Stimulated activated CD8-positive, alpha-beta memory T cell treated with anti-CD3 and anti-CD28 coated beads, Interleukin-4, amount 100 ng/mL, for 24 hours (primary cell): ENCODE results near the gene CTSD.

ENCODE experiments used
- DNase-seq: peaks from one replicate; pipeline ENCODE4 v3.0.0-alpha.2; 2020; ENCODE audit warnings: low read depth

CTSD gene

DNA sequence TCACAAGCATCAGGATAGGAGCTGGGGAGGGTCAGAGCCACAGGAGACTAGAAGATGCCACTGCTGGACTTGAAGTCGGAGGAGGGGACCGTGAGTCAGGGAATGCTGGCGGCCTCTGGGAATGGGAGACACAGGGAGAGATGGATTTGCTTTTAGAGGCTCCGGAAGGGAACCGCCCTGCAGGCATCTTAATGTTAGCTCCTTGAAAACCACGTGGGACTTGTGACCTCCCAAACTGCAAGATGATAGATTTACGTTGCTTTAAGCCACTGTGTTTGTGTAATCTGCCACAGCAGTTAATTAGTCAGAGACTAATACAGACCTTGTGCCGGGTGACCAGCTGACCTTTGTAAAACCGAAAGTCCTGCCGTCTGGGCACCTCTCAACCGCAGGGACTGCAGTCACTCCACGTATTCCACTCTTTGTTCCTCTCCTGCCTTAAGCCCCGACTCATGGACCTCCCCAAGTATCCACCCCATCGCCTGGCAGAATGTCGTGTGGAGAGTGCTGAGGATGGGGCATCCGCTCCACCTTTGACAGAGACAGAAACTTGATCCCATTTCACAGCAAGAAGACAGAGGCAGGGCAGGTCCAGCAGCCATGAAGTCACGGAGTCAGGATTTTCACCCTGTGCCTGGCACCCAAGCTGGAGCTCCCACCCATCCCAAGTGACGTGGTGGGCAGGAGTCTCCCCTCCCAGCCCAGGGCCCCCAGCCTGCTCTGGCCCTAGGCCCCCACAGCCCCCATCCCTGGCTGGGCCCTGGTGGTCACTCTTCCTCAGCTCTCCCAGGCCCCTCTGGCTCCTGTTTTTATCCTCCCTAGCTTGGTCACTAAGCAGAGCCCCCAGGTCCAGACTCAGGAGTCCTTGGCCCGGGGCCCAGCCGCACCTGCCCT lies 19.4 kb upstream of the CTSD start:
- DNase-seq, result no peak

DNA sequence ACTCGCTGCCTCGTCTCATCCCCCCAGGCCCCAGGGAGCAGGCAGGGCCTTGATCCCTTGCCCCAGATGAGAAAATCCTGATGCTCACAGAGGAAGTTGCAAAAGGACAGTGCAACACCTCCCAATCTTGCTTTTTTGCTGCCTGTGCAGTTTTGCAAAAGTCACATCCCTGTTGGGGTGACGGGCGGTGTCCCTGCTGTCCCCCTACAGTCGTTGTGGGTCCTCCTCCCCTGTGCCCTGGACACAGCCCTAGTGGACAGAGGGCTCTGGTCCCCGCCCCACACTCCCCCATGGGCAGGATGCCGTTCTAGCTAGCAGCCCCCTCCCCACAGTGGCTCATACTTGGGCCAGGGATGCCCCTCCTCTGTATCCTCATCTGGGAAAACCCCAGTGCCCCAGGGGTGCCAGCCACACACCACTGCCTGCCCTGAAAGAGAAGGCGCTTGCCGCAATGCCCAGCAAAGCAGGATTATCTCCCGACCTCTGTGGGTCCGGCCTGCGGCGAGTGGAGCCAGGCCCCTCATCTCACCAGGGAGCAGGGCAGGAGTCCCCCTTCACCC lies 18.4 kb upstream of the CTSD start:
- no peak for DNase-seq

DNA sequence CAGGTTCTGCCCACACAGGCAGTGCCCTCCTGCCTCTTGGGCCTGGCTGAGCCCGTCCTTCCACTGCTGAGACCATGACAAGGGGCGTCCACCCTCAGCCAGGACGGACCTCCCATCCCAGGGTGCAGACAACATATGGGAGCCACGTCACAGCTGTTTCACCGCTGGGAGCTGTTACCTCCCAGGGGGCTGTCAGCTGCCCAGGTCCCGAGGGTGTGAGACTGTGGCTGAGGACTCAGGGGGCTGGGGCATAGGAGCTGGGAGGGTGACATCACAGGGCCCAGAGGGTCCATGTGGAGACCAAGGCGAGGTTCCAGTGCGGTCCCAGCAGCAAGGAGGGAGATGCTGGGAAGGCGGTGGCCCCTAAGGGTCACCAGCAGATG lies 17.9 kb upstream of the CTSD start:
- DNase-seq, result no peak

DNA sequence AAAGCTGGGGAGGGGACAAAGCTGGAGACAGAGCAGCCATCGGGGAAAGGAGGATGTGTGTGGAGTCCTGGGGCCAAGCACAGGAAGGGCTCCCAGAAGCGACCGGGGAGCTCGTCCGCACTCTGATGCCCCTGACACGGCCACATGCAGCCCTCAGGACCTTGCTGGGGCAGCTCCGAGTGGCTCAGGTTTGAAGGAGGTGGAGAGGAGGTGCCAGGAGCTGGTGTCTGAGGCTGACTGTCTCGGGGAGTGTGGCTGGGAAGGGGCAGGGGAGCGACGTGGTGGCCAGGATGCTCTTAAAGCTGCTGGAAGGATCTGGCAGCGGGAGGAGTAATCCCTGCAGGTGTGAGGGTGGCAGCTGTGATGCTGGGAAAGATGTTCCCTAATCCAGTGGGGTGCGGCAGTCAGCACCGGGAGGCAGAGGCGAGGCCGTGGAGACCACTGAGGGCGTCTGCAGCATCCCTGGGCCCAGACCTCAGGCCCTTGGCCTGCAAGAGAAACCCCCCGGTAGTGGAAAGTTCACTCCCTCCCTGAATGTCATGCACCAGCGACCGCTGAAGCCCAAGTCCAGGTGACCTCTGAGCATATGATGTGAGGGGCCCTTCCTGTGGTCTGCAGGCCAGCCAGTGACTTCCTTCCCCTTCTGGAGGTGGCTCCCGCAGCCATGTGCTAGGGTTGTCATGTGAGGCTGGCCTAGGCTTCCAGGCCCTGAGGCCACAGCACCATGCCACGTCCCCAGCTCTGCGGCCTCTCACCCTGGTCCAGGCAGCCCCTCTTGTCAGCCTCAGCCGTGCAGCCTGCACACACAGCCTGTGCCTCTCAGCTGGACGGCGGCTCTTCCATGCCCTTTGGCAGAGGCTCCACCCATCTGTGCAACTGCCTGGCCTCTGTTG lies 17.2 kb upstream of the CTSD start:
- DNase-seq, result no peak

DNA sequence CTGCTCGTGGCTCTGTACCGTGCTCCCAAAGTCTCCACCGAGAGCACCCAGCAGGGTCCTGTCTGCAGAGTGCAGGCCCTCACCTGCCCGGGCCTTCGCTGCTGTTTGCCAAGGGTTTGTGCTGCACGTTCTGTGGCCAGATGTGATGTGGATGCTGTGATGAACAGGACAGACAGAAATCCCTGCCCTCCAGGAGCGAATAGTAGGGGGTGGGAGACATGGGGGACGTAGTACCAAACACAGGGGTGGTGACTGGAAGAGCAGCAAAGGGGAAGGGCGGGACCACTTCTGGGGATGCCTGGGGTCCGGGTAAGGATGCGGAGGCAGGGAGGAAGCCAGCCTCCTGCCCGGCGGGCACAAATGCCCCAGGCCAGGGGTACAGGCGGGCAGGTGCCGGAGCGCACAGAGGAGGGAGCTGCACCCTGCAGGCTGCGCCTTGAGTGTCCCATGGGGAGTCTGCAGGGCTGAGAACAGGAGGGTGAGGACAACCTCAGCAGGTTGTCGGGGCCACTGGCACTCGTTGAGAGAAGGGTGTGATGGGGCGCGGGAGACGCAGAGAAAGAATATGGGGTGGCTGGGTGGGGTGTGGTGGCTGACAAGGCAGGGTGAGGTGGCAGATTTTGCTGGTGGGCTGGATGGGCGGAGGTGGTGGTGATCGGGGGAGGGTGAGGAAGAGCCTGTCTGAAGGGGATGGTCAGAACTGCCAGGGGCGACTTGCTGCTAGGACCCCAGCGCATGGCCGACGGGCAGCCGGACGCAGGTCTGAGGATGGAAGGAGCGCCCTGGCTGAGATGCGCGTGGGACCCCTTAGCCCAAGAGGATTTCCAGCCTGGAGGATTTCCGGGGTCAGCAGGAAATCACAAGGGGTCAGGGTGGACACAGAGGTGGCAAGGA lies 16.3 kb upstream of the CTSD start:
- DNase-seq, result no peak

DNA sequence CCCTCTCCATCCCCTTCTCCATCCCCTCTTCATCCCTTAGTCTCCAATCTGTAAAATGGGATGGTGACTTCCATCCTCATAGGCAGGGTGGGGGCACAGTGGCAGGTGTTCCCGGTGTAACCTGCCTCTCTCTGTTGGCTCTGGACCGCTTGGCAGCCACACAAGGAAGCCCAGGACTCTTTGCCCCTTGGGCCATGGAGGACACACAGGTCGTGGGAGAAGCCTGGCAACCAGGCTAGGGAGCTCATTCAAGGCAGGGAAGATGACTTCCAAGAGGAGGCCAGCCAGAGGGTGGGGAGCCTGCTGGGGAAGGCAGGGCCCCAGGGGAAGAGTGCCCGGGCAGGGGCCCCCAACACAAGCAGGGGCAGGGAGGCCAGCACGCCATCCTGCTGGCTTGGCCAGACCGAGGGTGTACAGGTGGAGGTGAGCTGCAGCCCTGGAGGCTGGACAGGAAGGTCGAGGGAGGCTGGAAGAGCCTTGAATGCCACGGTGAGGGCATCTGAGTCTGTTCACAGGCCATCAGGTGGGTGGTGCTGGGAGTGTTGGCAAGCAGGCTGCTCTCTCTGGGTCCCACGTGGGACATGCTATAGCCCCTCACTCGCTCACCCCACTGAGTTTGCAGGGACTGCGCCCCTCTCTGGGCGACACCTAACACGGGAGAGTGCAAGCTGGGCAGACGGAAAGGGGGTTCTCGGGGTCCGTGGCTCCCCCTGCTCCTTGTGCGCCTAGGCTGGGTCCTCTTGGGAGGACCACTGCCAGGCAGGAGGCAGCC lies 15.5 kb upstream of the CTSD start:
- no peak for DNase-seq

DNA sequence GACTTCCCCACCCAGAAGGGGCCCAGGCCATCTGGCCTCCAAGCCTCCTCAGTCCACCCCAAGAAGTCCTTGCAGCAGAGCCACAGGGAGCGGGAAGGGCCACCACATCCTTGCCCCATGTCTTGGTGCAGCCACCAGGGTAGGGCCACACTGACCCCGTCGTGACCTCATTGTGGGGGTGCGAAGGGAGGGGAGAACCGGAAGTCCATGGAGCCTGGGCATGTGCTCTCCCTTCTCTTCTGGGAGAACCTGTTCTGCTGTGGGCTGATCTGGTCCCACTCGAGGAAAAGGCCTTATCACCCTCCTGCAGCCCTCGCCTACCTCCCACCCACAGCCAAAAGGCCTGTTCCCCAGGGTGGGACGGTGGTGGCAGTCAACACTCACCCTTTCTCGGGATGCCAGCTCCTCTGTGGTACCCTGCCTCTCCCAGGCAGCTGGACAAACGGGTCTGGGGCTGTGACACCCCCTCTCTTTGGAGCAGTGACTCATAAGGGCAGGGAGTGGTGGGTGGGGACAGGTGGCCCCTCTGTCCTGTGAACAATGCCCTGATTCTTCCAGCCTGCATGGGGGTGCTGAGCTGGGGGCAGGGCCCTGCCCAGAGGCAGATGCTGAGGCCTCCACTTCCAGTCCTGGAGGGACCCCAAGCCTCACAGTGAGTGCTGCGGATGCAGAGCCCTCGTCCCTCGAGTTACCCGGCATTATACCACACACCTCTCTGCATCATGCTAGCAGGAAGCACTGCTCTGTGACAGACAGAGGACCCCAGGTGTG lies 14.6 kb upstream of the CTSD start:
- no peak for DNase-seq

DNA sequence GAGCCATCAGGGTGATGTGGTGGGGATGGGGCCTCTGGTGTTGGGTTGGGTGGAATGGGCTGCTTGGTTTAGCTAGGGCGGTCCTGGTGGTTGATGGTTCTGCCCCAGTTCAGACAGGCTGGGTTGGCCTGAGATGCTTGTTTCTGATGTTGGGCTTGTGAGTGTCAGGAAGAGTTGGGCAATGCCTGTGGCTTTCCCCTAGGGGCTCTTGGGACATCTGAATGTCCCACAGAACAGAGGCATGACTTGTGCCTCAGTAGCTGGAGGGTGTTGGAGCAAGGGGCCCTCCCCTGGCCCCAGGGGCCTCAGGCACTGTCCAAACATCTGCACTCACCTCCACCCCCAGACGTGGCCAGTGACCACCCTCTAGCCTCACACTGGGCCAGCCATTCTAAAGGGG lies 14.0 kb upstream of the CTSD start:
- no peak for DNase-seq

DNA sequence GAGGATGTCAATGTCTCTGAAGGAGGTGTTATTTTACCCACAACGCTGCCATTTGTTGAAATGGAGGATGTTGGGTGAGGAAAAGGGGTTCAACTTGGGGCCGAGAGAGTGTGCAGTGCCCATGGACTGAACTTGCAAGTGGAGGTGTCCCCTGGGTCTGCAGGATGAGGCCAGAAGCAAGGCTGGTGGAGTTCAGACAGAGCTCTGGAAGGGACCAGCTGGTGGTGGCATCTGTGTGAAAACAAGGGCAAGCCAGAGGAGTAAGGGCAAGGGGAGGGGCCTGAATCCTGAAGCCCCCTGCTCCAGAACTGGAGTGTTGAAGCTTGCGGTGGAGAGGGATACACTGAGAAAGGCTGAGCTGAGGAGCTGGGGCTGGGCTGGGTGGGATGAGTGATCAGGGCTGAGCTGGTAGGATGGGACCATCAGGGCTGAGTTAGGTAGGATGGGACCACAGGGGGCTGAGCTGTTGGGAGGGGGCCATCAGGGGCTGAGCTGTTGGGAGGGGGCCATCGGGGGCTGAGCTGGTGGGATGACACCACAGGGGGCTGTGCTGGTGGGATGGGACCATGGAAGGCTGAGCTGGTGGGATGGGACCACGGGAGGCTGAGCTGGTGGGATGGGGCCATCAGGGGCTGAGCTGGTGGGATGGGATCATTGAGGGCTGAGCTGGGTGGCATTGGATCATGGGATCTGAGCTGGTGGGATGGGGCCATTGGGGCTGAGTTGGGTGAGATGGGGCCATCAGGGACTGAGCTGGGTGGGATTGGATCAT lies 13.4 kb upstream of the CTSD start:
- DNase-seq, result no peak

DNA sequence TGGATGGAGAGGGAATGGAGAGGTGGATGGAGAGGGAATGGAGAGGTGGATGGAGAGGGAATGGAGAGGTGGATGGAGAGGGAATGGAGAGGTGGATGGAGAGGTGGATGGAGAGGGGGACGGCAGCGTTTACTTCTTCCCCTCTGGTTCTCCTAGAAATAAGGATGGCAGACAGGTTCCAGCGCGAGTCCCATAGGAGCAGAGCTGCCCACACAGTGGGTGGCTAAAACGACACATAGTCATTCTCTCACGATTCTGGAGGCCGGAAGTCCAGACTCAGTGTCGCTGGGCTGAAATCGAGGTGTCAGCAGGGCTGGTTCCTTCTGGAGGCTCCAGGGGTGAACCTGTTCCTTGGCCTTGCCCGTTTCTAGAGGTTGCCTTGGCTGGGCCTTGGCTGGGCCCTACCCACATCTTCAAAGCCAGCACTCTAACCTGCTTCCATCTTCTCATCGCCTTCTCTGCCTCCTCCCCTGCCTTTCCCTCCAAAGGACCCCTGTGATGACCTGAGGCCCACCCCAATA lies 12.7 kb upstream of the CTSD start:
- no peak for DNase-seq

DNA sequence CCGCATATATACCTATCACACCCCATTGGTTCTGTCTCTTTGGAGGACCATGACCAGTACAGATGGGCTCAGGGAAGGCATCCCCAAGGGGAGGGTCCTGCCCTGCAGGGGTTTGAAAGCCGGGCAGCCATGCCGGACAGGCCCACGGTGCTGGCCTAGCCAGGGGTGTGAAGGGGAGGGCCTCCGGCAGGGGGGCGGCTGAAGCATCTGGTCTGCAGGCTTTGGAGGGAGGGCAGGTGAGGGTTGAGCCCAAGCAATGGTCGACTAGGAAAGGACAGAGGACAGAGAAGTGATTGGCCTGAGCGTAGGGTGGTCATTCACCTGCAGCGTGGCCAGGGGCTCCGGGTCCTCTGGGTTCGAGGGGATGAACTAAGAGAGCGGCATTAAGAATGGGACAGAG lies 11.2 kb upstream of the CTSD start:
- DNase-seq, result no peak

DNA sequence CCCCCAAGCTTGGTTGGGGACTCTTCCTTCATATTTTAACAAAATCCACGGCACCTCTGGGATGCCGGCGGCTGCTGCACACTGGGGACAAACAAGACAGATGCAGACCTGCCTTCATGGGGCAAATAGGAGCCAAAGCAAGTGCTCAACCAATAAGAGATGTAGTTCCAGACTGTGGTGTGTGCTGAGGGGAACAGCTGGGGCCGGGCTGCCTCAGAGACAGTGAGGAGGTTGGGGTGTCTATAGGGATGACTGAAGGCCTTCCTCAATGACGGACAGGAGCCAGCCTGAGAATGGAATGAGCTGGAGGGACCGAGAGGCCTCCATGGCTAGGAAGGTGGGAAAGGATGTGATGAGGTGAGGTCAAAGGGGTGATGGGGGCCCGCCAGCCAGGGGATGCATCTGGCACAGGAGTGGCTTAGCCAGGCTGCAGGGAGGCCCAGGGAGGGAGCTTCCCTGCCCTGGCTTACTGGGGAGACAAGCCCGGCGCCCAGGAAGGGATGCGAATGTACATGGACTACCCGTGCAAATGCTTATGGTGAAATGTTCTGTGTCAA lies 10.3 kb upstream of the CTSD start:
- DNase-seq, result no peak

DNA sequence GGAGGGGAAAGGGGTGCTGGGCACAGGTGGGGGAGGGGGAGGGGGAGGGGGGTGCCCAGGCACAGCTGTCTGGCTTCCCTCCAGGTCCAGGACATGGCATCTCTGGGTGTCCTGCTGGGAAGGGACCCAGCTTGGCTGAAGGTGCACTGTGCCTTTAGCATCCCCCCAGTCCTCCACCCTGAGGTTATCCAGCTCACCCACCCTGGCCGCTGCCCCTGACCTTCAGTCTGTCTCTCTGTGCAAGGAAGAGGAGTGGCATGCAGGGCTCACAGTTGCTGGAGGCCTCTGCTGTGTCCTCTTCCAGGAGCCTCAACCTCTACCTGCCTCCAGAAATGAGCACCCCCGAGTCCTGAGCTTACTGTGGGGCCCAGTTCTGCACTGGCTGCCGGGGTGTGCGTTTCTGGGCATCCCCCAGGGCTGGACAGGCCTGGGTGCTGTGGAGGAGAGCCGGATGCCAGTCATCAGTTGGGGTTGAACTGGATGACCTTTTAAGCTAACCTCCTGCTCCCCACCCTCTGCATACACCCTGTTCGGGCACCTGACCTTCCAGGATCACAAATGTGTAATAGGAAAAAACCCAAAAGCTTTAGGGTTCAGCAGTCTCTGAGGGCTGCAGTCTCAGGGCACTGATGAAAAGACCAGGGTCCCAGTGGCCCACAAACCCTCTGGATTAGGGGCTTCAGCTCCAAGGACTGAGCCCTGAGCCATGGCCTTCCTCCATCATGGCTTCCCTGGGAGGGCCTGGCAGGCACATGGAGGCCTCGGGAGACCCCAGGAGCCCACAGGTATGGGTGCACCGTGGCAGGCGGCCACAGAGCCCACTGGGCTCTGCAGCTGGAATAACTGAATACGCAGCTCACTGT lies 9.6 kb upstream of the CTSD start:
- DNase-seq, result no peak

DNA sequence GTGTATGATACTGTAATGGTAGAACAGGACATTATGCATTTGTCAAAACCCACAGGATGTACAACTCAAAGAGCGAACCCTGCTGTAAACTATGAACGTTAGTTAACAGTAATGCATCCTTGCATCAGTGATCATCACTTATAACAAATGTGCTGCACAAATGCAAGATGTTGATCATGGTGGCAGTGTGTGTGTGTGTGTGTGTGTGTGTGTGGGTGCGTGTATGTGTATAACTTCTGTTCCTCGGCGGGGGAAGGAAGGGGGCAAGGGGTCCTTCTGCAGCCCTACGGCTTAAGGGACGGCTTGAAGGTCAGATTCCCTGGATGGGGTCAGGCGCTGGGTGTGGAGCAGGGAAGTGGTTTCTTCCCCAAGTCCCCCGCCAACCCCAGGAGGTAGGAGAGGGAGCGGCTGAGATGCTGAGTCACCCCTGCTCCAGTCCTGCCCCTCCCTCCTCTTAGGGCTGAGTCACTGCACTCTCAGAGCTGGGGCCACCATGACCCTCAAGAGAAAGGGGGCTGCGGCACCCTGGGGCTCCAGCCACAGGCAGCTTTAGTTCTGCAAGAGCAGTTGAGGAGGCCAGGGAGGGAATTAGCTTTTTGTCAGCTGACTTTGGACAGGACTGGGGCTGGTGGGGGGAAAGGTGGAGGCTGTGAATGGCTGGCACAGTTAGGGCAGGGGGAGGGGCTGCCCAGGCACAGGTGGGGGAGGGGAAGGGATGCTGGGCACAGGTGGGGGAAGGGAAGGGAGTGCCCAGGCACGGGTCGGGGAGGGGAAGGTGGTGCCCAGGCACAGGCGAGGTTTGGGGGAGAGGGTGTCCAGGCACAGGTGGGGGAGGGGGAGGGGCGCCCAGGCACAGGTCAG lies 8.8 kb upstream of the CTSD start:
- peak; percentile 28 for DNase-seq

DNA sequence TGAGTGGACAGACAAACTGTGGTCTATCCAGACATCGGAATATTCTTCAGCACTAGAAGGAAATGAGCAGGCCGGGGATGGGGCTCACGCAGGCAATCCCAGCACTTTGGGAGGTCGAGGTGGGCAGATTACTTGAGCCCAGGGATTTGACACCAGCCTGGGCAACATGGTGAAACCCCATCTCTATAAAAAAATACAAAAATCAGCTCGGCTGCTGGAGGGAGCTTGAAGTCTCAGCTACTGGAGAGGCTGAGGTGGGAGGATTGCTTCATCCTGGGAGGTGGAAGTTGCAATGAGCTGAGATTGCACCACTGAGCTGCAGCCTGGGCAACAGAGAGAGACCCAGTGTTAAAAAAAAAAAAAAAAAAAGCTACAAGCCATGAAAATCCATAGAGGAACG lies 8.0 kb upstream of the CTSD start:
- no peak for DNase-seq

DNA sequence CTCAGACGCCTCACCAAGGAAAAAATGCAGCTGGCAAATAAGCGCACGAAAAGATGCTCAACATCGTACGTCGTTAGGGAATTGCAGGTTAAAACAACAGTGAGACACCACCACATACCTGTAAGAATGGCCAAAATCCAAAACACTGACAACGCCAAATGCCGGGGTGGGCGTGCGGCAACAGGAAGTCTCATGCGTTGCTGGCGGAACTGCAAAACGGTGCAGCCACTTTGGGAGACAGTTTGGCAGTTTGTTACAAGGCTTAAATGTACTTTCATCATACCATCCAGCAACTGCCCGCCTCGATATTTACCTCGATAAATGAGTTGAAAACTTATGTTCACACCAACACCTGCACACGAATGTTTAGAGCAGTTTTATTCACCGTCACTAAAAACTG lies 7.5 kb upstream of the CTSD start:
- DNase-seq, result no peak

DNA sequence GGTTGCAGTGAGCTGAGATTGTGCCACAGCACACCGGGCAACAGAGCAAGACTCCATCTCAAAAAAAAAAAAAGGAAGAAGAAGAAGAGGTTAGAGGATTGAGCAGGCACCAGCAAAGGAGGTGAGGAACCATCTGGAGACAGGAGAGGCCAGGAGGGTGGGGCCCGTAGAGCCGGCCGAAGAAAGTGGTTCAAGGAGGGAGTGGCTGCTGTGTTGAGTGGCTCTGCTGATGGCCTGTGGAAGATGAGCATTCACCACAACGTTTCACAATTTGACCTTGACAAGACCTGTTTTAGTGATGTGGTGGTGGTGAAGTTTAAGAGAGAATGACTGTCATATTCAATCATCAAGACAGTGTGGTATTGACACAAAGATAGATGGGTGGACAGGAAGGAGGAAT lies 6.8 kb upstream of the CTSD start:
- no peak for DNase-seq
